GM23338 (cell line): ENCODE measurements around the gene MRPS6. TPM values are rescaled to one million over a fixed set of nuclear protein-coding genes. Genes with fewer than 3 reads are reported as not detected.

Experiments used
- ATAC-seq: fragments of 200-7000 bp; cut with Tn5 transposase; 3 replicates; pipeline ENCODE4 v1.9.1; 2020
- DNase-seq: peaks from one replicate; pipeline ENCODE4 v3.0.0-alpha.2; 2015; ENCODE audit warnings: low spot score
- H2AFZ ChIP-seq: fragments of 200-600 bp; sonication (generic); 2 replicates; pipeline ENCODE4 v1.8.0; 2016; ENCODE audit warnings: antibody characterized with exemption, mild to moderate bottlenecking, moderate library complexity
- H3F3A ChIP-seq: fragments of 200-600 bp; sonication (generic); replicated peaks from 2 replicates; pipeline ENCODE4 v1.8.0; 2017; ENCODE audit warnings: antibody characterized with exemption, mixed run types, low read depth
- H3K27ac ChIP-seq: fragments of 200-600 bp; sonication (generic); 2 replicates; pipeline ENCODE4 v1.6.1; 2016; ENCODE audit warnings: low read depth
- H3K27me3 ChIP-seq: fragments of 200-600 bp; sonication (generic); 2 replicates; pipeline ENCODE4 v1.8.0; 2016; ENCODE audit warnings: mild to moderate bottlenecking, mixed run types, moderate library complexity; ENCODE audit not compliant: insufficient read depth
- H3K36me3 ChIP-seq: fragments of 200-600 bp; sonication (generic); 2 replicates; pipeline ENCODE4 v1.8.0; 2016; ENCODE audit warnings: mild to moderate bottlenecking; ENCODE audit not compliant: insufficient read depth
- H3K4me1 ChIP-seq: fragments of 200-600 bp; sonication (generic); 2 replicates; pipeline ENCODE4 v1.8.0; 2016; ENCODE audit warnings: mild to moderate bottlenecking, moderate library complexity; ENCODE audit not compliant: insufficient read depth
- H3K4me2 ChIP-seq: fragments of 200-600 bp; sonication (generic); 2 replicates; pipeline ENCODE4 v1.7.1; 2017; ENCODE audit warnings: mixed run types
- H3K4me3 ChIP-seq: fragments of 200-600 bp; sonication (generic); 2 replicates; pipeline ENCODE4 v1.6.1; 2016; ENCODE audit warnings: mixed run types
- H3K79me2 ChIP-seq: fragments of 200-600 bp; sonication (generic); replicated peaks from 2 replicates; pipeline ENCODE4 v1.8.0; 2017; ENCODE audit warnings: mild to moderate bottlenecking; ENCODE audit not compliant: insufficient read depth
- H3K9me2 ChIP-seq: fragments of 200-600 bp; sonication (generic); 2 replicates; pipeline ENCODE4 v1.8.0; 2017; ENCODE audit not compliant: insufficient read depth
- H4K20me1 ChIP-seq: fragments of 200-600 bp; sonication (generic); replicated peaks from 2 replicates; pipeline ENCODE4 v1.8.0; 2017; ENCODE audit warnings: mild to moderate bottlenecking; ENCODE audit not compliant: insufficient read depth
- H3K27ac Mint-ChIP-seq: 2 replicates; pipeline ENCODE4 v1.8.0; 2020; ENCODE audit warnings: inconsistent platforms, mild to moderate bottlenecking, moderate library complexity, mixed read lengths
- H3K27me3 Mint-ChIP-seq: 3 replicates; pipeline ENCODE4 v1.8.0; 2022; ENCODE audit warnings: low read depth, mild to moderate bottlenecking, moderate library complexity, mixed read lengths, inconsistent platforms; ENCODE audit not compliant: insufficient read depth, poor library complexity
- H3K36me3 Mint-ChIP-seq: 3 replicates; pipeline ENCODE4 v1.8.0; 2021; ENCODE audit warnings: low read depth, mild to moderate bottlenecking, inconsistent platforms, moderate library complexity, mixed read lengths
- H3K4me1 Mint-ChIP-seq: 3 replicates; pipeline ENCODE4 v1.8.0; 2020; ENCODE audit warnings: mild to moderate bottlenecking, inconsistent platforms, mixed read lengths
- H3K4me3 Mint-ChIP-seq: 3 replicates; pipeline ENCODE4 v1.8.0; 2021; ENCODE audit warnings: moderate library complexity, mild to moderate bottlenecking, inconsistent platforms, mixed read lengths
- H3K9me3 Mint-ChIP-seq: 3 replicates; pipeline ENCODE4 v1.8.0; 2020; ENCODE audit warnings: moderate library complexity, mild to moderate bottlenecking, inconsistent platforms, mixed read lengths
- CTCF ChIP-seq, 2 experiments: fragments of 200-600 bp in 1 of 2; sonication (generic) in 1 of 2; conservative IDR thresholded peaks; 2 replicates each; pipeline versions ENCODE4 v1.5.1 to v1.6.1; 2016 to 2017; ENCODE audit warnings: antibody characterized with exemption in 2 of 2, low read depth in 2 of 2, mild to moderate bottlenecking in 2 of 2, moderate library complexity in 1 of 2
- ETS1 ChIP-seq: IDR thresholded peaks from 2 replicates; pipeline ENCODE4 v1.6.1; 2016; ENCODE audit warnings: antibody characterized with exemption
- NANOG ChIP-seq: IDR thresholded peaks from 2 replicates; pipeline ENCODE4 v1.6.1; 2016; ENCODE audit warnings: antibody characterized with exemption, borderline replicate concordance
- POLR2AphosphoS5 ChIP-seq: IDR thresholded peaks from 2 replicates; pipeline ENCODE4 v1.6.1; 2016; ENCODE audit warnings: antibody characterized with exemption, low read depth
- REST ChIP-seq: IDR thresholded peaks from one replicate; pipeline ENCODE4 v1.6.1; 2018; ENCODE audit warnings: antibody characterized with exemption; ENCODE audit not compliant: unreplicated experiment
- ZNF114 ChIP-seq: fragments of 250-450 bp; sonication (Bioruptor Pico); IDR thresholded peaks from 2 replicates; pipeline ENCODE4 v1.5.0; 2020; ENCODE audit warnings: mild to moderate bottlenecking, moderate library complexity
- ZNF462 ChIP-seq: fragments of 250-450 bp; sonication (Bioruptor Pico); IDR thresholded peaks from 2 replicates; pipeline ENCODE4 v1.5.0; 2020; ENCODE audit warnings: mild to moderate bottlenecking, moderate library complexity
- polyA plus RNA-seq: library from polyadenylated mRNA; unstranded; fragments of >200 nt; fragmentation: Nextera tagmentation; extraction: Ambion mirVana; gene quantifications from 2 replicates; pipeline ENCODE4 v1.2.1, GENCODE V29; 2016
- total RNA-seq: library from RNA; depleted of rRNA; stranded (reverse); fragments of >200 nt; shearing (Covaris generic); gene quantifications from 2 replicates; pipeline ENCODE4 v1.2.3, GENCODE V29; 2014

Gene MRPS6
- total and polyA plus RNA-seq, 2 experiments from 2014 or later: 80.5 to 242 TPM

- TF ChIP-seq ETS1 (no peak), NANOG (no peak), ZNF462 (CRISPR knock-in tag) (no peak), POLR2AphosphoS5 (no peak)
Observed at GRCh38 chr21:34094949-34095348, 21.6 kb downstream of the MRPS6 start (continued).

GRCh38 chr21:34097442-34097841 is 24.1 kb downstream of the MRPS6 start:
- Mint-ChIP-seq H3K36me3 (peaks cover 27% of the 10 kb centered on the region), H3K4me3 (no peak overlapping the region), H3K27ac (no peak overlapping the region), H3K9me3 (no peaks in the 10 kb centered on the region), H3K27me3 (no peaks in the 10 kb centered on the region), H3K4me1 (peaks cover 40% of the 10 kb centered on the region)
- H3K4me3 ChIP-seq: no peak overlapping the region
- H3K9me2 ChIP-seq: no peaks in the 10 kb centered on the region
- H3K27ac ChIP-seq: no peak overlapping the region
- H3K79me2 ChIP-seq: peaks cover 99% of the 10 kb centered on the region
- peaks cover 8% of the 10 kb centered on the region; the same call in 1 of the 2 replicates for H3K36me3 ChIP-seq
- no peak overlapping the region for H2AFZ ChIP-seq
- peaks cover 27% of the 10 kb centered on the region for H3K4me1 ChIP-seq
- H4K20me1 ChIP-seq: peaks cover 58% of the 10 kb centered on the region
- no peaks in the 10 kb centered on the region for H3F3A ChIP-seq
- no peak for ATAC-seq
- no peak overlapping the region for H3K4me2 ChIP-seq
- no peak for DNase-seq
- H3K27me3 ChIP-seq: no peaks in the 10 kb centered on the region
- TF ChIP-seq ZNF114 (no peak), CTCF (conservative IDR thresholded peaks at IDR 0.05; ENCODE audit: low read depth in 2 of 2) (no peak), REST (no peak)
